H9 (cell line): ENCODE measurements around the gene NUDT8. TPM values are rescaled to one million over a fixed set of nuclear protein-coding genes. Genes with fewer than 3 reads are reported as not detected.

Source experiments
- DNase-seq: peaks from one replicate; pipeline ENCODE4 v3.0.0-alpha.2; 2017
- H2AFZ ChIP-seq: one replicate; pipeline ENCODE4 v1.6.1; 2013; ENCODE audit warnings: mild to moderate bottlenecking, low read length, control low read depth, moderate library complexity
- H2AK5ac ChIP-seq: 2 replicates; pipeline ENCODE4 v1.6.1; 2013; ENCODE audit warnings: low read length, control low read depth, mixed read lengths; ENCODE audit not compliant: insufficient read length
- H2BK120ac ChIP-seq: one replicate; pipeline ENCODE4 v1.6.1; 2013; ENCODE audit warnings: low read depth, mild to moderate bottlenecking, low read length, control low read depth, inconsistent platforms; ENCODE audit not compliant: poor library complexity, severe bottlenecking
- H2BK12ac ChIP-seq: 2 replicates; pipeline ENCODE4 v1.6.1; 2013; ENCODE audit warnings: low read length, control low read depth, mixed read lengths, low read depth; ENCODE audit not compliant: insufficient read length
- H2BK15ac ChIP-seq: 2 replicates; pipeline ENCODE4 v1.6.1; 2013; ENCODE audit warnings: low read depth, low read length, control low read depth
- H2BK20ac ChIP-seq: one replicate; pipeline ENCODE4 v1.6.1; 2013; ENCODE audit warnings: low read depth, mild to moderate bottlenecking, low read length, control low read depth, inconsistent platforms; ENCODE audit not compliant: poor library complexity, severe bottlenecking
- H2BK5ac ChIP-seq: 2 replicates; pipeline ENCODE4 v1.6.1; 2013; ENCODE audit warnings: low read length, control low read depth, mixed read lengths; ENCODE audit not compliant: insufficient read length
- H3K14ac ChIP-seq: 2 replicates; pipeline ENCODE4 v1.6.1; 2013; ENCODE audit warnings: low read length, control low read depth; ENCODE audit not compliant: insufficient read depth
- H3K18ac ChIP-seq: 2 replicates; pipeline ENCODE4 v1.6.1; 2013; ENCODE audit warnings: low read depth, mild to moderate bottlenecking, mixed read lengths, low read length, control low read depth; ENCODE audit not compliant: insufficient read length
- H3K23ac ChIP-seq: 2 replicates; pipeline ENCODE4 v1.6.1; 2013; ENCODE audit warnings: low read length, control low read depth, mixed read lengths, low read depth; ENCODE audit not compliant: insufficient read length
- H3K23me2 ChIP-seq: 2 replicates; pipeline ENCODE4 v1.6.1; 2013; ENCODE audit warnings: low read depth, mild to moderate bottlenecking, mixed read lengths, low read length, control low read depth; ENCODE audit not compliant: insufficient read length, poor library complexity, severe bottlenecking
- H3K27ac ChIP-seq: 2 replicates; pipeline ENCODE4 v1.5.1; 2013; ENCODE audit warnings: low read length, control low read depth, mixed read lengths, low read depth; ENCODE audit not compliant: insufficient read length
- H3K27me3 ChIP-seq: 2 replicates; pipeline ENCODE4 v1.6.1; 2013; ENCODE audit warnings: low read length, control low read depth, inconsistent platforms; ENCODE audit not compliant: insufficient read depth
- H3K4ac ChIP-seq: 2 replicates; pipeline ENCODE4 v1.6.1; 2013; ENCODE audit warnings: low read depth, mild to moderate bottlenecking, control low read depth, inconsistent platforms, low read length, moderate library complexity
- H3K4me1 ChIP-seq: 2 replicates; pipeline ENCODE4 v1.6.1; 2013; ENCODE audit warnings: low read length, control low read depth, inconsistent platforms; ENCODE audit not compliant: insufficient read depth
- H3K4me2 ChIP-seq: 2 replicates; pipeline ENCODE4 v1.6.1; 2013; ENCODE audit warnings: low read length, control low read depth, mixed read lengths; ENCODE audit not compliant: insufficient read length, insufficient read depth
- H3K56ac ChIP-seq: 2 replicates; pipeline ENCODE4 v1.6.1; 2013; ENCODE audit warnings: low read depth, mild to moderate bottlenecking, mixed read lengths, low read length, control low read depth; ENCODE audit not compliant: insufficient read length
- H3K79me1 ChIP-seq: 2 replicates; pipeline ENCODE4 v1.6.1; 2013; ENCODE audit warnings: low read depth, mild to moderate bottlenecking, moderate library complexity, low read length, control low read depth, inconsistent platforms; ENCODE audit not compliant: insufficient read depth, poor library complexity, severe bottlenecking
- H3K79me2 ChIP-seq: 2 replicates; pipeline ENCODE4 v1.6.1; 2013; ENCODE audit warnings: low read length, control low read depth, inconsistent platforms; ENCODE audit not compliant: insufficient read depth
- H3K9ac ChIP-seq: 2 replicates; pipeline ENCODE4 v1.6.1; 2013; ENCODE audit warnings: low read length, control low read depth, mixed read lengths; ENCODE audit not compliant: insufficient read length; ENCODE audit errors: extremely low read depth
- H3K9me3 ChIP-seq: one replicate; pipeline ENCODE4 v1.6.1; 2013; ENCODE audit warnings: low read depth, low read length, inconsistent platforms; ENCODE audit not compliant: control insufficient read depth
- H3T11ph ChIP-seq: one replicate; pipeline ENCODE4 v1.6.1; 2013; ENCODE audit warnings: mild to moderate bottlenecking, low read length, control low read depth, inconsistent platforms
- H4K20me1 ChIP-seq: one replicate; pipeline ENCODE4 v1.6.1; 2013; ENCODE audit not compliant: control insufficient read depth, insufficient read length, insufficient read depth
- H4K5ac ChIP-seq: 2 replicates; pipeline ENCODE4 v1.6.1; 2013; ENCODE audit warnings: low read depth, mild to moderate bottlenecking, mixed read lengths, low read length, control low read depth; ENCODE audit not compliant: insufficient read length
- H4K8ac ChIP-seq: replicated peaks from 2 replicates; pipeline ENCODE4 v1.6.1; 2013; ENCODE audit warnings: low read length, control low read depth, mixed read lengths, low read depth; ENCODE audit not compliant: insufficient read length
- H4K91ac ChIP-seq: 2 replicates; pipeline ENCODE4 v1.6.1; 2013; ENCODE audit warnings: low read depth, mild to moderate bottlenecking, moderate library complexity, mixed read lengths, low read length, control low read depth; ENCODE audit not compliant: insufficient read length
- H3K27ac Mint-ChIP-seq, 3 experiments: 2 replicates in 2 of 3; 3 replicates in 1 of 3; pipeline ENCODE4 v1.8.0; 2020 to 2021; ENCODE audit warnings: mixed read lengths in 3 of 3, mild to moderate bottlenecking in 1 of 3, moderate library complexity in 1 of 3
- H3K27me3 Mint-ChIP-seq: 2 replicates; pipeline ENCODE4 v1.8.0; 2021; ENCODE audit warnings: low read depth, mild to moderate bottlenecking, moderate library complexity, mixed read lengths
- H3K36me3 Mint-ChIP-seq, 3 experiments: 2 replicates in 2 of 3; 3 replicates in 1 of 3; pipeline ENCODE4 v1.8.0; 2020 to 2021; ENCODE audit warnings: low read depth in 3 of 3, mixed read lengths in 3 of 3; ENCODE audit not compliant: insufficient read depth in 1 of 3
- H3K4me1 Mint-ChIP-seq, 2 experiments: 2 replicates each; pipeline ENCODE4 v1.8.0; 2020; ENCODE audit warnings: mixed read lengths in 2 of 2
- H3K4me3 Mint-ChIP-seq, 2 experiments: 2 replicates in 1 of 2; 3 replicates in 1 of 2; pipeline ENCODE4 v1.8.0; 2020 to 2021; ENCODE audit warnings: mild to moderate bottlenecking in 2 of 2, mixed read lengths in 2 of 2, moderate library complexity in 1 of 2
- H3K9me3 Mint-ChIP-seq, 2 experiments: 2 replicates in 1 of 2; 3 replicates in 1 of 2; pipeline ENCODE4 v1.8.0; 2020; ENCODE audit warnings: mild to moderate bottlenecking in 2 of 2, mixed read lengths in 2 of 2, moderate library complexity in 1 of 2
- WGBS: extraction: QIAGEN DNeasy Blood & Tissue Kit; methylation state at CpG from one replicate; pipeline ENCODE4 v1.1.7; 2013; ENCODE audit warnings: missing lambda C conversion rate, low lambda C conversion rate, mixed read lengths; ENCODE audit not compliant: insufficient read length; ENCODE audit errors: extremely low coverage; 5-methylcytosine and 5-hydroxymethylcytosine counted together
- total RNA-seq: library from RNA; stranded (reverse); gene quantifications from 2 replicates; pipeline ENCODE4 v1.2.1, GENCODE V29; 2021
- TF ChIP-seq, protein P1 (sequence below): fragments of 200-600 bp; sonication (generic); conservative IDR thresholded peaks from 3 replicates; pipeline ENCODE4 v1.8.0; 2021; ENCODE audit warnings: antibody characterized with exemption, mild to moderate bottlenecking

NUDT8 gene
- total RNA-seq, 1 experiment from 2014 or later = 6.5 TPM

DNA sequence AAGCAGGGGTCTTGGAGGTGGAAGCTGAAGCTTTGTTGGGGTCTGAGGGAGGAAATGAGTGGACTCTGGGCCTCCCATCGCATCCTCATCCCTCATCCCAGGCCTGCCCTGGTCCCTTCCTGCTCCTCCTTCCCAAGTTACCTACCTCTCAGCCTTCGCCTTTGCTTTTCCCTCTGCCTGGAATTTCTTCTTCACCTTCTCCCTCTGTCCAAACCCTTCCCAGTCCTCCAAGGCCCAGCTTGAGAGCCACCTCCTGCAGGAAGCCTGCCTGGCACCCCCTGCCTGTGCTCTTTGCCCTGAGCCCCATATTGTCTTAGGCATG is 2.1 kb upstream of the NUDT8 start:
- no peak overlapping the region for H2BK120ac ChIP-seq
- no peak overlapping the region for H3K4ac ChIP-seq
- Mint-ChIP-seq H3K4me1 (peaks cover 22 to 30% of the 10 kb centered on the region in 2 experiments), H3K27me3 (peaks cover 21% of the 10 kb centered on the region), H3K4me3 (peak overlapping the region; percentile 33 to 59; a peak in 3 of 5 replicates), H3K36me3 (peaks cover 3 to 8% (median 6%) of the 10 kb centered on the region in 3 experiments; a peak in 6 of 7 replicates), H3K9me3 (peaks cover 0 to 3% of the 10 kb centered on the region in 2 experiments; a peak in 2 of 5 replicates), H3K27ac (no peak overlapping the region)
- H3K23ac ChIP-seq = no peak overlapping the region
- H2BK15ac ChIP-seq = no peak overlapping the region
- H3K4me1 ChIP-seq = no peaks in the 10 kb centered on the region; the same call in 1 of the 2 replicates
- H3K14ac ChIP-seq = no peak overlapping the region; the same call in 1 of the 2 replicates
- no peak overlapping the region for H4K5ac ChIP-seq
- no CpG with 5 or more reads among the region's 2 CpGs for WGBS
- no peak overlapping the region for H2AK5ac ChIP-seq
- no peaks in the 10 kb centered on the region for H3K23me2 ChIP-seq
- H3K79me2 ChIP-seq = no peaks in the 10 kb centered on the region
- no peak overlapping the region for H4K91ac ChIP-seq
- no peak overlapping the region for H3K18ac ChIP-seq
- no peak overlapping the region for H3K56ac ChIP-seq
- TF ChIP-seq, protein P1, sequence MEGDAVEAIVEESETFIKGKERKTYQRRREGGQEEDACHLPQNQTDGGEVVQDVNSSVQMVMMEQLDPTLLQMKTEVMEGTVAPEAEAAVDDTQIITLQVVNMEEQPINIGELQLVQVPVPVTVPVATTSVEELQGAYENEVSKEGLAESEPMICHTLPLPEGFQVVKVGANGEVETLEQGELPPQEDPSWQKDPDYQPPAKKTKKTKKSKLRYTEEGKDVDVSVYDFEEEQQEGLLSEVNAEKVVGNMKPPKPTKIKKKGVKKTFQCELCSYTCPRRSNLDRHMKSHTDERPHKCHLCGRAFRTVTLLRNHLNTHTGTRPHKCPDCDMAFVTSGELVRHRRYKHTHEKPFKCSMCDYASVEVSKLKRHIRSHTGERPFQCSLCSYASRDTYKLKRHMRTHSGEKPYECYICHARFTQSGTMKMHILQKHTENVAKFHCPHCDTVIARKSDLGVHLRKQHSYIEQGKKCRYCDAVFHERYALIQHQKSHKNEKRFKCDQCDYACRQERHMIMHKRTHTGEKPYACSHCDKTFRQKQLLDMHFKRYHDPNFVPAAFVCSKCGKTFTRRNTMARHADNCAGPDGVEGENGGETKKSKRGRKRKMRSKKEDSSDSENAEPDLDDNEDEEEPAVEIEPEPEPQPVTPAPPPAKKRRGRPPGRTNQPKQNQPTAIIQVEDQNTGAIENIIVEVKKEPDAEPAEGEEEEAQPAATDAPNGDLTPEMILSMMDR = no peak
- no peaks in the 10 kb centered on the region for H3K27me3 ChIP-seq
- H4K8ac ChIP-seq = no peak overlapping the region
- no peaks in the 10 kb centered on the region for H4K20me1 ChIP-seq
- H2AFZ ChIP-seq = no peak overlapping the region
- H3T11ph ChIP-seq = no peak overlapping the region
- H3K79me1 ChIP-seq = no peaks in the 10 kb centered on the region
- DNase-seq = no peak
- no peak overlapping the region for H2BK12ac ChIP-seq
- H3K27ac ChIP-seq = no peak overlapping the region
- H3K9ac ChIP-seq = no peak overlapping the region
- no peak overlapping the region for H2BK20ac ChIP-seq
- H3K4me2 ChIP-seq = no peak overlapping the region
- no peak overlapping the region for H2BK5ac ChIP-seq
- H3K9me3 ChIP-seq = no peaks in the 10 kb centered on the region
